ENCODE results near the gene ZNF593OS.

Gene ZNF593OS

DNA sequence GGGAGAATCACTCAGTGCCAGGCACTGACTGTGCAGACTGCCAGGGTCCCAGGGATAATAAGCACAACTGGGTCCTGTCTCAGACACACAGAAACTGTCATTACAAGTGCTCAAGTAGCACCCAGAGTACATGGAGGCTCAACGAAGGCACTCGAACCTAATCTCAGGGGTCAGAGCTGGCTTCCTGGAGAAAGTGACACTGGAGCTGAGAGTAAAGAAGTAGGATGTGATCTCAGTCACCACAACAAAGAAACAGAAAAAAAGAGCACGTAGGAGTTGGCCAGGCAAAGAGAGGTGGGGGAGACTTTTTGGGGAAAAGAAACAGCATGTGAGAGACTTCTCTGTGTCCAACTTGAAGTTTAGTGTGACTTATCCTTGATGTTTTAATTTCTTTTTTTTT is 20.1 kb upstream of the ZNF593OS start (continued):
- TF ChIP-seq CREB5 (CRISPR knock-in tag; IDR thresholded peaks at IDR 0.05; ENCODE audit: low read depth) (no peak), TCF4 (CRISPR knock-in tag; IDR thresholded peaks at IDR 0.05; ENCODE audit: borderline replicate concordance) (no peak), ESRRG (CRISPR knock-in tag; IDR thresholded peaks at IDR 0.05) (no peak), SNAI2 (CRISPR knock-in tag; IDR thresholded peaks at IDR 0.05) (no peak), ZNF8 (CRISPR knock-in tag; IDR thresholded peaks at IDR 0.05) (no peak), PPARA (CRISPR knock-in tag; IDR thresholded peaks at IDR 0.05; ENCODE audit: borderline replicate concordance) (no peak), CSDC2 (CRISPR knock-in tag; IDR thresholded peaks at IDR 0.05) (no peak), ARNTL (CRISPR knock-in tag; IDR thresholded peaks at IDR 0.05; ENCODE audit: borderline replicate concordance, low read depth) (no peak), ZFP3 (CRISPR knock-in tag; IDR thresholded peaks at IDR 0.05) (no peak)

DNA sequence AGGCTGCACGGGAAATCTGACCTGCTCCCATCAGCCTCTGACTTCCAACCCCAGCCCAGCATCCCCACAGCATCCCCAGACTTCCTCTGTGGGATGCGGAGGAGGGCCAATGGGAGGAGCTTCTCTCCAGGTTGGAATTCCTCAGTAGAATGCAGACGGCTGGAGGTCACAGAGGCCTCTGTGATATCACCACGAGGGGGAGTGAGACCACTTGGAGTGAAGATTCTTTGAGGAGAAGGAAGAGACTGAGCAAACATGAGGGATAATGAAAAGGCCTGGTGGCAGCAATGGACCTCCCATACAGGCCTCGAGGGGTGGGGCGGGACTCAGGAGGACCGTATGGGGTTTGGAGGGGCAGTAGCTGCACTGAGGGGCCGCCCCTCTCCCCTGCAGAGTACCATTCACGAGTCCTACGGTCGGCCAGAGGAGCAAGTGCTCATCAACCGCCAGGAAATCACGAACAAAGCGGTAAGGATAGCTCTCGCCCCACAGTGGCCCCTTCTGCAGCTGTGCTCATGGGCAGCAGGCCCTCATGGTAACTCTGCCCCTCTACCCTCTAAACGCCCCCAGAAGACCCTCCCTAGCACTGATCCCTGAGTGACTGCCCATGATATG is 18.8 kb upstream of the ZNF593OS start, which contains the start of gene CATSPER4:
TSS of gene CATSPER4 (plus strand) at position 230 of the 615 bp plus-strand sequence. CDS start at position 256, 26 bp downstream.
- TF ChIP-seq ZFP30 (CRISPR knock-in tag; IDR thresholded peaks at IDR 0.05) (no peak), RARB (CRISPR knock-in tag; IDR thresholded peaks at IDR 0.05) (no peak), CSDC2 (CRISPR knock-in tag; IDR thresholded peaks at IDR 0.05) (no peak), ZC3H10 (CRISPR knock-in tag; IDR thresholded peaks at IDR 0.05) (no peak), BACH2 (CRISPR knock-in tag; IDR thresholded peaks at IDR 0.05; ENCODE audit: borderline replicate concordance) (no peak), TCF4 (CRISPR knock-in tag; IDR thresholded peaks at IDR 0.05; ENCODE audit: borderline replicate concordance) (no peak), ZFP3 (CRISPR knock-in tag; IDR thresholded peaks at IDR 0.05) (no peak), CREB5 (CRISPR knock-in tag; IDR thresholded peaks at IDR 0.05; ENCODE audit: low read depth) (no peak), POU6F1 (CRISPR knock-in tag; IDR thresholded peaks at IDR 0.05; ENCODE audit: borderline replicate concordance, low read depth) (no peak), ZNF70 (CRISPR knock-in tag; IDR thresholded peaks at IDR 0.05) (no peak), PATZ1 (CRISPR knock-in tag; IDR thresholded peaks at IDR 0.05; ENCODE audit: borderline replicate concordance) (no peak), ARNTL (CRISPR knock-in tag; IDR thresholded peaks at IDR 0.05; ENCODE audit: borderline replicate concordance, low read depth) (no peak), ZNF8 (CRISPR knock-in tag; IDR thresholded peaks at IDR 0.05) (no peak), OSR1 (CRISPR knock-in tag; IDR thresholded peaks at IDR 0.05) (no peak)
- ATAC-seq, result peak; percentile 66

DNA sequence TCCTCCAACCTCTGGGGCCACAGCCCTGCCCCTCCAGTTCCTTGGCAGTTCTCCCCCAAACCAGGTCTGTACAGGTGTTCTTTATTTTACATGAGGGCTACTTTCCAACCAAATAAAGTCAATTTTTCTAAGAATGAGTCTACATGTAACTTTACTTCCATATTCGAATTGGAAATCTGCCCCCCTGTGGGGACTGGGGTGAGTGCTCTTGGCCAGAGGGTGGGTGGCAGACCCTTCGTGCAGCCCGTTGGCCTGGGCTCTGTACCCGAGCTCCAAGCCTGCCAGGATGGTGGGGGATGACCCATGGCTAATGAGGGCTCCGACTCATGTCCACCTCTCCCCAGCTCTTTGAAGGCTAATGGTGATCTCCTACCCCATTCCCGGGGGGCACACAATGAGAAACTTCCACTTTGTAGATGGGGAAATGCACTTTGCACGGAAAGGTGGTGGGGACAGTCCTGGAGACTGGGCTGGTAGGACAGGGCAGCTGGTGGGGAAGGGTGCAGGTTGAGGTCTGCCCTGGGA is 18.2 kb upstream of the ZNF593OS start:
- ATAC-seq, result no peak
- TF ChIP-seq ZFP30 (CRISPR knock-in tag; IDR thresholded peaks at IDR 0.05), result no peak
- TF ChIP-seq CREB5 (CRISPR knock-in tag; IDR thresholded peaks at IDR 0.05; ENCODE audit: low read depth), result no peak
- no peak for TF ChIP-seq PATZ1 (CRISPR knock-in tag; IDR thresholded peaks at IDR 0.05; ENCODE audit: borderline replicate concordance)
- TF ChIP-seq ZNF8 (CRISPR knock-in tag; IDR thresholded peaks at IDR 0.05), result no peak
- TF ChIP-seq BACH2 (CRISPR knock-in tag; IDR thresholded peaks at IDR 0.05; ENCODE audit: borderline replicate concordance), result no peak
